SH-SY5Y (cell line): ENCODE measurements around the gene ABCA13.

ENCODE experiments used
- GATA2 ChIP-seq: IDR thresholded peaks from 2 replicates; pipeline ENCODE4 v1.6.1; 2011; ENCODE audit warnings: mild to moderate bottlenecking, low read depth, low read length
- GATA3 ChIP-seq: IDR thresholded peaks from 2 replicates; pipeline ENCODE4 v1.6.1; 2011; ENCODE audit warnings: low read depth, mild to moderate bottlenecking, low read length, moderate library complexity

GRCh38 chr7:48537561-48537960 is 366.3 kb downstream of the ABCA13 start:
- no peak for TF ChIP-seq GATA3
- TF ChIP-seq GATA2, result no peak
